MV-4-11 (cell line): Measurements from ENCODE around the gene IQCE.
"Not testable (repeated sequence)": the region's sequence is repeated elsewhere in the genome, so short reads cannot be mapped to it uniquely, and the experiment has no call there.

Source experiments
- DNase-seq: peaks from one replicate; lab custom pipeline; 2025; lab: John Stamatoyannopoulos, UW

The IQCE gene

DNA sequence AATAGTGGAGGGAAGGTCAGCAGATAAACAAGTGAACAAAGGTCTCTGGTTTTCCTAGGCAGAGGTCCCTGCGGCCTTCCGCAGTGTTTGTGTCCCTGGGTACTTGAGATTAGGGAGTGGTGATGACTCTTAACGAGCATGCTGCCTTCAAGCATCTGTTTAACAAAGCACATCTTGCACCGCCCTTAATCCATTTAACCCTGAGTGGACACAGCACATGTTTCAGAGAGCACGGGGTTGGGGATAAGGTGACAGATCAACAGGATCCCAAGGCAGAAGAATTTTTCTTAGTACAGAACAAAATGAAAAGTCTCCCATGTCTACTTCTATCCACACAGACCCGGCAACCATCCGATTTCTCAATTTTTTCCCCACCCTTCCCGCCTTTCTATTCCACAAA, 25.2 kb upstream of the IQCE start:
- not testable (repeated sequence) for DNase-seq

- not testable (repeated sequence) for DNase-seq
Measured at GRCh38 chr7:2534214-2534613, 24.6 kb upstream of the IQCE start.

DNA sequence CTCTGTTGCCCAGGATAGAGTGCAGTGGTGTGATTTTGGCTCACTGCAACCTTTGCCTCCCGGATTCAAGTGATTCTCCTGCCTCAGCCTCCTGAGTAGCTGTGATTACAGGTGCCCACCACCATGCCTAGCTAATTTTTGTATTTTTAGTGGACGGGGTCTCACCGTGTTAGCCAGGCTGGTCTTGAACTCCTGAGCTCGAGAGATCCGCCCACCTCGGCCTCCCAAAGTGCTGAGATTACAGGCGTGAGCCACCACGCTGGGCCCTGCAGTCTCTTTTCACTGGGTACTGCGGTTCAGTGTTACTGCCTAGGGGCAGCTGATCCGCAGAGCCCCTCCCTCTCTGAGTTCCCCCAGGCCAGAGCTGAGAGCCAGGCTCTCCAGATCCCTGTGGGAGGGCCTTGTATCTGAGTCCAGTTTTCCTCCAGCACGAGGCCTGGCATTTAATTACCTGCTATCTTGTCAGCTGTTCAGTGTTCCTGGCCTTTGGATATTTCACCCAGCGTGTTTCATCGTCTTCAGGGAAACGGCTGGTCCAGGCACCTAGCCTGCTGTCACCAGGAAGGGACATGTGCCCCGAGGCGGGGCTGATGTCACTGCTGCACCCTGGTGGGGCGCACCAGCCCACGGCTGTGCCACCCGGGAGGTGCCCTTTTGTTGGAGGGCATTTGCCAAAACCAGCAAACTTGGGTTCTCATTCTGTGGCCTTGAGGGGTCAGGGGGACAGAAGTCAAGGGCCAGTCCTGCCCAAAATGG, 22.7 kb upstream of the IQCE start:
- DNase-seq, result not testable (repeated sequence)

DNA sequence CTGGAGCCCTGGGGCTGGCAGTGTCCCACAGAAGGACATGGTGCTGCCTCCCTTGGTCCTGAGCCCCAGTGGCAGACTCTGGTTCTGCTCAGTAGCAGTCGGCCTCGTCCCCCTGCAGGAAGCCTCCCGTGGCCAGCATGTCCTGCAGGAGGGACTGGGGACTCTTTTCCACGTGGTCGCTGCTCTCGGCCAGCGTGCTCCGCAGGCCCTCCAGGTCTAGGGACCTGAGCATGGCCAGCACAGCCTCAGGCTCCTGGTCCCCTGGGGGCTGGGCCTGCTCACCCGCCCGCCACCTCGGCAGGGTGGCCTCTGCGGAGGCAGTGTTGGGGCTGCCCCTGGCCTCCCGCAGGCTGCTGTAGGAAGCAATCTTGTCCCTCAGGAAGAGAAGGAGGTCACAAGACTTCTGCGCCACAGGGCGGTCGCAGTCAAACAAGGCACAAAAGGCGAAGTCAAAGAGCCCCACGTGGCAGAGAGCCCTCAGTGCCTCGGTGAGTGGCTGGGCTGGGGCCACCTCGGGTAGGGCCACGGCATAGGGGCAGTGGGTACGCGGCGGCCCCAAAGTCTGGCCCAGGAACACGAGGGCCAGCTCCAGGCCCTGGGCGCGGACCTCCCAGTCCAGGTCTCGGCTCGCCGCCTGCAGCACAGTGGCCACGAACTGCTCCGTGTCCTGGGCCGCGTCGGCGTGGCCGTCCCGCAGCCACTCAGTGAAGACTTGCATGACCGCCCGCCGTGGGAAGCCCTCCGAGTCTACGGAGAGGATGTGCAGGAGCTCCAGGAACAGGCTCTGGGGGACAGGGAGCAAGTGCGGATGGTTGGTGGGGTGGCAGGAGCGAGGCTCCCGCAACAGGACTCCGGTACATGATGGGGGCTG, 20.6 kb upstream of the IQCE start:
- no peak for DNase-seq

- no peak for DNase-seq
Measured at GRCh38 chr7:2539031-2539911, 19.5 kb upstream of the IQCE start.

- DNase-seq, result no peak
Measured at GRCh38 chr7:2540133-2540532, 18.6 kb upstream of the IQCE start.

DNA sequence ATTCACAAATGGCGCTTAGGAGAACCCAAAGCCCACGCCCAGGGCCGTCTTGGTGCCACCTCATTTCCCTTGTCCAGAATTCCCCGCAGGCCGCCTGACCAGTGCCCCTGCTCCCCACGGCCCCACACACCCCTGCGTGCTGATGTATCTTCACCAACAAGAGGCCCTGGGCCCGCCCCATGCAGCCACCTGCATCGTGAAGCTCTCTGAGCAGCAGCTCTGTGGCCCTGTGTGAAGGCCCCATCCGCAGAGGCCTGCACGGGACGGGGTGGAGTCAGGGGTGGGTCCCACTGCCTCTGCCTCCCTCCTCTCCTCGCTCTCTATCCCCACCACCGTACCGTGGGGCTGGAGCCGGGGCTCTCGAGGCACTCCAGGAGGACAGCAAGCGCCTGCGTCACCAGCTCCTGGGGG, 18.1 kb upstream of the IQCE start:
- DNase-seq, result no peak

GRCh38 chr7:2541291-2542010, 17.3 kb upstream of the IQCE start:
- DNase-seq, result no peak

GRCh38 chr7:2542011-2542915, 16.5 kb upstream of the IQCE start:
- DNase-seq, result no peak

GRCh38 chr7:2542916-2543871, 15.6 kb upstream of the IQCE start:
- DNase-seq, result no peak

- no peak for DNase-seq
Measured at GRCh38 chr7:2544541-2545188, 14.1 kb upstream of the IQCE start.

- no peak for DNase-seq
Measured at GRCh38 chr7:2545746-2546425, 12.9 kb upstream of the IQCE start.

DNA sequence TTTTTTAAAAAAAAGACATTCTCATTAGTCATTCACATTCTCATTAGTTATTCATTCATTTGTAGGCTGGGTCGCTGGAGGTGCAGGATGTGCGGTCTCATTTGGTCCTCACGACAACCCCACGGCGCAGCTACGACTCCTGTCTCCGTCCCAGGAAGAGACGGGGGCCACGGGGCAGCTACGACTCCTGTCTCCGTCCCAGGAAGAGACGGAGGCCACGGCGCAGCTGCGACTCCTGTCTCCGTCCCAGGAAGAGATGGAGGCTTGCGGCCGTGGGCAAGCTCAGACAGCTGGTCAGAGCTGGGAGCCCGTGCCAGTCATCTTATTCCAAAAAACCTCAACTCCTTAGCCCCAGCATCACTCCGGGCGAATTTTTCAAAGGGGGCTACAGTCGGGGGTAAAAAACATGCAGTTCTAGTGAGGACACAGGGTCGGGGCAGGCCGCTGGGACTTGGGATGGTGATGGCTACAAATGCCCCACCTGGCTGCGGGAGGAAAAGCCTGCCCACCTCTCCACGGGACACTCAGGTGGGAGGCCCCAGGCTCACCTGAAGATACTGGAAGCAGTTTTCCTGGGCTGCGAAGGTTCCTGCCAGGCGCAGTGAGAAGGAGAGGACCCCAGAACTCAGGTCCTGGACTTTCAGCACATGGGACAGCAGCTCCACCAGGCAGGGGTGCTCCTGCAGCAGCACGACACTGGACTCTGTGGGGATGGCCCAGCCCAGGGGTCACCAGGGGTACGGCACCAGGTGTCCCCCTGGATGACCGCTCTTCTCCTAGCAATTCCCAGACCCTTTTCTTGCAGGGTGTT, 11.8 kb upstream of the IQCE start:
- no peak for DNase-seq

DNA sequence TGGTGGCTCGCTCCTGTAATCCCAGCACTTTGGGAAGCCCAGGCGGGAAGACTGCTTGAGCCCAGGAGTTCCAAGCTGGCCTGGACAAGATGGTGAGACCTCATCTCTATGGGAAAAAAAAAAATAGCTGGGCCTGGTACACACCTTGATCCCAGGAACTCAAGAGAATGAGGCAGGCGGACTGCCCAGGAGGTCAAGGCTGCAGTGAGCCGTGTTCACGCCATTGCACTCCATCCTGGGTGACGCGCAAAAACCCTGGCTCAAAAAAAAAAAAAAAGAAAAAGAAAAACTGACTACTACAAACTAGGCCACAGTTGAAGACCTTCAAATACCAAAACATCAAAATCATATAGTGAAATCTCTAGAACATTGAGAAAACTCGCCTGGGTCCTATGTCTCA, 7.4 kb upstream of the IQCE start:
- DNase-seq, result no peak

DNA sequence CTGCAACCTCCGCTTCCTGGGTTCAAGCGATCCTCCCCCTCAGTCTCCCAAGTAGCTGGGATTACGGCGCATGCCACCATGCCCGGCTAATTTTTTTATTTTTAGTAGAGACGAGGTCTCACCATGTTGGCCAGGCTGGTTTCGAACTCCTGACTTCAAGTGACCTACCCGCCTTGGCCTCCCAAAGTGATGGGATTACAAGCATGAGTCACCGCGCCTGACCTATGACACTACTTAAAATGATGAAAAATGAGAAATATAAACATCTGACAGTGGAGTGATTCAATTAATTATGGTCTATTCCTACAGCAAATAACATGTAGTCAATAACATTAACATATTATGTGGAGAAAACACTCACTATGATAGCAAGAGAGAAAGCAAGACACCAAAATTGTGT, 5.7 kb upstream of the IQCE start:
- DNase-seq, result no peak

- no peak for DNase-seq
Measured at GRCh38 chr7:2553831-2554581, 4.8 kb upstream of the IQCE start.

GRCh38 chr7:2554661-2555111, 4.1 kb upstream of the IQCE start:
- no peak for DNase-seq
